Measurements from ENCODE around the gene ZNF304.

DNA sequence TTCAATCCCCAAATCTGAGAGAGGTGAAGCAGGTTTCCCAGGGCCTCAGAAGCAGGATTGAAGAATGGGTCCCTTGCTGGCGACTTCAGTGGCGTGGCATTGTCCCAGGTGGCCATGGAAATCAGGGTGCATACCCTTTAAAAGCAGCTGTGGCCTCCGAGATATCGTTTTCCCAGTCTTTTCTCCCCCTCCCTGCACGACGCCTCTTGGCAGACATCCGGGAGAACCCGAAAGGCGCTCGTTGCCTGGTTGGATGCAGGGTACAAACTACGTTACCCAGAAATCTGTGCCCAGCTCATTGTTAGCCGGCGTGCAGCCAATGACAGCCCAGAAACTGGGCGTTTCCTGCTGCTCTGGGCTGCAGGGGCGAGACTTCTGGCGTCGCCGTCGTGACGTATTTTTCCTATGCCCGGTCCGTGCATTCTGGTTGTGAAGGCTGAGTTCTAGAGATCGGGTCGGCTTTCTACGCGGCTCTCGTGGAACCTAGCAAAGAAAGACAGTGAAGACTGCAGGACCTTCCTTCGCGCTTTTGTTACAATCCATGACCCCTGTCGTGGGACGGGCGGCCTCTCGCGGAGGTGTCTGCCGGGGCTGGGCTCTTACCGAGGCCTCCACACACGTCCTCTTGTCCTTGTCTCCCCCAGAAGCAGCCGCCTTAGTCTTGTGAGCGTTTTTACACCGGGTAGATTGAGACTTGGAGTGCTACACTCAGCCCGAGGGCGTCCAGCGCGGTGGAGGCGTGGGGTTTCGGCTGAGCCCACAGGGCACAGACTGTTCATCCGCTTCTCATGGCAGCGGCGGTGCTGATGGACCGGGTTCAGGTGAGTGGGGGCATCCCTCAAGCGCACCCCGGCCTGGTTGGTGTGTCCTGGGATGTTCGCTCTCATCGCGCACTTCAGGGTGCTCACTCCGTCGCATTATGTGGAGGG lies at the start of gene ZNF304:
- TF ChIP-seq CTCF (IDR thresholded peaks at IDR 0.05) = no peak
- peak in 1 of 4 donors; percentile 38 for TF ChIP-seq EP300 (IDR thresholded peaks at IDR 0.05)
- TF ChIP-seq POLR2A (IDR thresholded peaks at IDR 0.05) = peak in 3 of 4 donors; percentile 13 to 40 (median 34)

All from upper lobe of left lung (tissue), 4 donors.